H1 (cell line): ENCODE measurements around the gene SQOR. TPM values are rescaled to one million over a fixed set of nuclear protein-coding genes. Genes with fewer than 3 reads are reported as not detected.

Experiments used
- CTCF ChIA-PET: fragments of 300-600 bp; sonication (Branson Sonifier 250); formaldehyde crosslinking; loops from one replicate; lab custom pipeline; 2021; ENCODE audit not compliant: partially characterized antibody; lab: Charles Lee
- POLR2A ChIA-PET: fragments of 300-600 bp; sonication (Branson Sonifier 250); formaldehyde crosslinking; loops from one replicate; lab custom pipeline; 2021; ENCODE audit warnings: inconsistent platforms; ENCODE audit not compliant: partially characterized antibody; lab: Charles Lee
- DNase-seq, 2 experiments: peaks; one replicate each; pipeline versions ENCODE4 v3.0.0 to v3.0.0-alpha.2; 2010 to 2022; ENCODE audit warnings: low spot score in 2 of 2, low read depth in 1 of 2, mixed read lengths in 1 of 2
- FAIRE-seq: peaks from 2 replicates; lab custom pipeline; 2011; peaks lifted over from hg19 to GRCh38; lab: Jason Lieb, UNC
- H2AFZ ChIP-seq: 2 replicates; pipeline ENCODE4 v1.8.1; 2012; ENCODE audit warnings: low read length, inconsistent platforms
- H2AK5ac ChIP-seq: 2 replicates; pipeline ENCODE4 v1.6.1; 2013; ENCODE audit warnings: low read depth, low read length
- H2BK120ac ChIP-seq: replicated peaks from 2 replicates; pipeline ENCODE3; 2013; ENCODE audit warnings: low read depth, low read length, inconsistent platforms
- H2BK12ac ChIP-seq: 2 replicates; pipeline ENCODE4 v1.6.1; 2013; ENCODE audit warnings: low read depth, low read length
- H2BK15ac ChIP-seq: 2 replicates; pipeline ENCODE4 v1.6.1; 2013; ENCODE audit warnings: low read length
- H2BK20ac ChIP-seq: 2 replicates; pipeline ENCODE4 v1.6.1; 2013; ENCODE audit warnings: low read length
- H2BK5ac ChIP-seq: 2 replicates; pipeline ENCODE4 v1.6.1; 2013; ENCODE audit warnings: low read depth, low read length
- H3K14ac ChIP-seq: 2 replicates; pipeline ENCODE4 v1.6.1; 2013; ENCODE audit warnings: inconsistent platforms; ENCODE audit not compliant: insufficient read length
- H3K18ac ChIP-seq: 2 replicates; pipeline ENCODE4 v1.6.1; 2013; ENCODE audit warnings: low read length; ENCODE audit errors: extremely low read depth
- H3K23ac ChIP-seq: 2 replicates; pipeline ENCODE4 v1.6.1; 2013; ENCODE audit warnings: inconsistent platforms; ENCODE audit not compliant: insufficient read length
- H3K23me2 ChIP-seq: 2 replicates; pipeline ENCODE4 v1.6.1; 2013; ENCODE audit warnings: low read depth, low read length
- H3K27ac ChIP-seq: 2 replicates; pipeline ENCODE4 v1.6.1; 2011; ENCODE audit warnings: low read depth, low read length, inconsistent platforms
- H3K27me3 ChIP-seq, 4 experiments: replicated peaks in 1 of 4; 1 replicate in 1 of 4; 2 replicates in 3 of 4; pipeline versions ENCODE4 v1.6.1 to v1.8.1; 2011 to 2013; ENCODE audit warnings: low read length in 3 of 4, mild to moderate bottlenecking in 3 of 4, inconsistent platforms in 2 of 4, mixed read lengths in 2 of 4, moderate library complexity in 1 of 4; ENCODE audit not compliant: control insufficient read depth in 3 of 4, insufficient read depth in 3 of 4; ENCODE audit errors: extremely low read depth in 1 of 4
- H3K36me3 ChIP-seq, 4 experiments: 2 replicates each; pipeline versions ENCODE4 v1.6.1 to v1.8.1; 2011 to 2013; ENCODE audit warnings: mild to moderate bottlenecking in 4 of 4, low read length in 3 of 4, moderate library complexity in 2 of 4, control low read depth in 1 of 4, inconsistent platforms in 1 of 4; ENCODE audit not compliant: insufficient read depth in 4 of 4, control insufficient read depth in 2 of 4
- H3K4ac ChIP-seq: replicated peaks from 2 replicates; pipeline ENCODE3; 2013; ENCODE audit warnings: low read length, low read depth, mixed read lengths, inconsistent platforms; ENCODE audit not compliant: insufficient read length
- H3K4me1 ChIP-seq, 4 experiments: replicated peaks in 1 of 4; 1 replicate in 1 of 4; 2 replicates in 3 of 4; pipeline versions ENCODE4 v1.6.1 to v1.8.1; 2011 to 2013; ENCODE audit warnings: low read length in 3 of 4, inconsistent platforms in 2 of 4, mixed read lengths in 1 of 4; ENCODE audit not compliant: insufficient read depth in 4 of 4, control insufficient read depth in 3 of 4
- H3K4me2 ChIP-seq, 2 experiments: 2 replicates each; pipeline versions ENCODE4 v1.6.1 to v1.8.1; 2011 to 2013; ENCODE audit warnings: low read depth in 2 of 2, low read length in 2 of 2, control low read depth in 1 of 2, inconsistent platforms in 1 of 2, mild to moderate bottlenecking in 1 of 2; ENCODE audit not compliant: insufficient read depth in 1 of 2
- H3K4me3 ChIP-seq, 4 experiments: fragments of 200-600, 300-600 bp in 1 of 4; sonication (generic), shearing (Covaris generic), sonication (Bioruptor Twin) in 1 of 4; 2 replicates each; pipeline versions ENCODE4 v1.5.1 to v1.8.1; 2011 to 2016; ENCODE audit warnings: low read length in 4 of 4, low read depth in 3 of 4, control low read depth in 2 of 4, inconsistent platforms in 2 of 4, mild to moderate bottlenecking in 2 of 4, mixed read lengths in 1 of 4, moderate library complexity in 1 of 4; ENCODE audit not compliant: insufficient read depth in 2 of 4; ENCODE audit errors: extremely low read depth in 1 of 4
- H3K56ac ChIP-seq: replicated peaks from 2 replicates; pipeline ENCODE3; 2013; ENCODE audit warnings: low read depth, mild to moderate bottlenecking, mixed read lengths, low read length, inconsistent platforms; ENCODE audit not compliant: insufficient read length
- H3K79me1 ChIP-seq: 2 replicates; pipeline ENCODE4 v1.6.1; 2013; ENCODE audit warnings: low read depth, low read length, control low read depth
- H3K79me2 ChIP-seq, 2 experiments: 2 replicates each; pipeline versions ENCODE4 v1.6.1 to v1.8.1; 2012 to 2013; ENCODE audit warnings: low read length in 2 of 2, mild to moderate bottlenecking in 2 of 2, inconsistent platforms in 1 of 2; ENCODE audit not compliant: insufficient read depth in 2 of 2, control insufficient read depth in 1 of 2
- H3K9ac ChIP-seq, 4 experiments: replicated peaks in 1 of 4; 1 replicate in 1 of 4; 2 replicates in 3 of 4; pipeline versions ENCODE4 v1.6.1 to v1.8.1; 2011 to 2013; ENCODE audit warnings: low read depth in 3 of 4, low read length in 3 of 4, control low read depth in 2 of 4, mild to moderate bottlenecking in 2 of 4, moderate library complexity in 2 of 4, inconsistent platforms in 1 of 4; ENCODE audit errors: extremely low read depth in 1 of 4
- H3K9me3 ChIP-seq, 2 experiments: 2 replicates each; pipeline versions ENCODE4 v1.6.1 to v1.8.1; 2012 to 2013; ENCODE audit warnings: mild to moderate bottlenecking in 2 of 2, moderate library complexity in 2 of 2, control low read depth in 1 of 2, inconsistent platforms in 1 of 2, low read depth in 1 of 2, low read length in 1 of 2, mixed read lengths in 1 of 2; ENCODE audit not compliant: insufficient read depth in 2 of 2
- H4K20me1 ChIP-seq, 2 experiments: replicated peaks in 1 of 2; 2 replicates each; pipeline versions ENCODE3 to v1.8.1; 2011 to 2013; ENCODE audit warnings: inconsistent platforms in 2 of 2, low read length in 2 of 2, mild to moderate bottlenecking in 1 of 2; ENCODE audit not compliant: insufficient read depth in 2 of 2, control insufficient read depth in 1 of 2
- H4K5ac ChIP-seq: 2 replicates; pipeline ENCODE4 v1.6.1; 2013; ENCODE audit warnings: low read length, low read depth, mixed read lengths, inconsistent platforms; ENCODE audit not compliant: insufficient read length
- H4K8ac ChIP-seq: 2 replicates; pipeline ENCODE4 v1.8.0; 2013; ENCODE audit warnings: mild to moderate bottlenecking, moderate library complexity, low read length, inconsistent platforms; ENCODE audit not compliant: insufficient read depth; ENCODE audit errors: extremely low read depth
- H4K91ac ChIP-seq: replicated peaks from 2 replicates; pipeline ENCODE3; 2013; ENCODE audit warnings: low read length, mixed read lengths, inconsistent platforms; ENCODE audit not compliant: insufficient read length
- BCL11A ChIP-seq, 2 experiments: IDR thresholded peaks; one replicate each; pipeline ENCODE4 v1.6.1; 2011; ENCODE audit warnings: low read depth in 2 of 2, low read length in 2 of 2, mild to moderate bottlenecking in 2 of 2
- RAD21 ChIP-seq, 2 experiments: IDR thresholded peaks in 1 of 2; conservative IDR thresholded peaks in 1 of 2; 2 replicates each; pipeline ENCODE4 v1.6.1; 2011; ENCODE audit warnings: low read depth in 2 of 2, low read length in 2 of 2, improper control_type of control experiment in 1 of 2, inconsistent platforms in 1 of 2, mild to moderate bottlenecking in 1 of 2, moderate library complexity in 1 of 2
- WGBS, 2 experiments: shearing (Covaris generic) in 1 of 2; methylation state at CpG; one replicate each; pipeline versions ENCODE4 v1.1.6 to v1.1.7; 2013 to 2015; ENCODE audit warnings: low lambda C conversion rate in 2 of 2, mixed read lengths in 2 of 2, inconsistent platforms in 1 of 2, low coverage in 1 of 2, missing lambda C conversion rate in 1 of 2; ENCODE audit not compliant: insufficient replicate concordance in 2 of 2, insufficient coverage in 1 of 2, insufficient read length in 1 of 2; ENCODE audit errors: extremely low coverage in 1 of 2, missing lambda C conversion rate in 1 of 2; 5-methylcytosine and 5-hydroxymethylcytosine counted together
- polyA plus RNA-seq, 7 experiments: library from polyadenylated mRNA; depleted of rRNA in 3 of 7; stranded (reverse) in 5 of 7; unstranded in 2 of 7; fragments of >200 nt in 5 of 7; fragments of 200-250 nt in 2 of 7; gene quantifications; 1 replicate in 5 of 7; 2 replicates in 1 of 7; 4 replicates in 1 of 7; pipeline versions ENCODE4 v1.2.1 to v1.2.3, GENCODE V29; 2011 to 2013; ENCODE audit warnings: missing spikeins in 2 of 7, mixed read lengths in 2 of 7
- total RNA-seq: library from RNA; stranded (reverse); fragmentation: NEBNext Ultra II Directional; extraction: Animal tissue kit (Norgen Biotek cat#: 25700); gene quantifications from 2 replicates; pipeline ENCODE4 v1.2.1, GENCODE V29; 2021

Gene SQOR
- total and polyA plus RNA-seq, 2 of the 8 experiments (the other 6 are each of a cell fraction or from before 2014, with no cell fraction given), result 0.20 to 0.22 TPM

- no peak overlapping the region for H3K4ac ChIP-seq
- POLR2A ChIA-PET, result interaction anchor here (3.2 kb wide), 1 partner anchor 16 kb away, joined by 9 read pairs; the partner anchor contains the start of gene BLOC1S6
- no peak overlapping the region for H3K56ac ChIP-seq
- no peak for TF ChIP-seq BCL11A (IDR thresholded peaks at IDR 0.05; ENCODE audit: low read depth in 2 of 2, low read length in 2 of 2)
- TF ChIP-seq RAD21 (IDR thresholded peaks at IDR 0.05 in 1 of 2, conservative IDR thresholded peaks at IDR 0.05 in 1 of 2; ENCODE audit: low read depth in 2 of 2, low read length in 2 of 2), result no peak
These were observed 30.9 kb upstream of the SQOR start for GRCh38 chr15:45603881-45604280.

More at GRCh38 chr15:45603881-45604280, 30.9 kb upstream of the SQOR start:
- no peak overlapping the region for H2AK5ac ChIP-seq
- H3K9ac ChIP-seq, result no peak overlapping the region
- no peak overlapping the region for H4K8ac ChIP-seq
- H3K27me3 ChIP-seq, result no peaks in the 10 kb centered on the region
- no peak overlapping the region for H3K4me2 ChIP-seq
- FAIRE-seq (no peak), DNase-seq (no peak)
- H3K23me2 ChIP-seq, result no peaks in the 10 kb centered on the region
- peaks cover 0 to 9% (median 3%) of the 10 kb centered on the region in 4 experiments; a peak in 3 of 8 replicates for H3K36me3 ChIP-seq
- no peak overlapping the region for H3K4me3 ChIP-seq
- CTCF ChIA-PET, result interaction anchor here (1.7 to 2.4 kb wide), 2 partner anchors 10 to 38 kb away, joined by 3 to 7 read pairs; no protein-coding TSS in a partner anchor
- no peak overlapping the region for H3K18ac ChIP-seq
- no peak overlapping the region for H2BK15ac ChIP-seq
- no peak overlapping the region for H3K27ac ChIP-seq
- H2BK120ac ChIP-seq, result no peak overlapping the region
- H3K79me2 ChIP-seq, result no peaks in the 10 kb centered on the region; a peak in 1 of 4 replicates
- H3K14ac ChIP-seq, result no peak overlapping the region
- H4K5ac ChIP-seq, result no peak overlapping the region
- H2BK20ac ChIP-seq, result no peak overlapping the region
- no peak overlapping the region for H2AFZ ChIP-seq
- no peaks in the 10 kb centered on the region for H3K79me1 ChIP-seq
- H4K20me1 ChIP-seq, result peaks cover 0 to 2% of the 10 kb centered on the region in 2 experiments
- no peak overlapping the region for H4K91ac ChIP-seq
- WGBS, 2 experiments, result 93% methylated on average over 3 of the region's 3 CpGs; no CpG with 5 or more reads in 1 of the 2 experiments
- no peak overlapping the region for H2BK5ac ChIP-seq
- no peak overlapping the region for H3K23ac ChIP-seq
- no peaks in the 10 kb centered on the region for H3K4me1 ChIP-seq
- H3K9me3 ChIP-seq, result no peaks in the 10 kb centered on the region
- no peak overlapping the region for H2BK12ac ChIP-seq
